ENCODE results near the gene CHRD.
"Not testable (repeated sequence)": the region's sequence is repeated elsewhere in the genome, so short reads cannot be mapped to it uniquely, and the experiment has no call there.

Gene CHRD

GRCh38 chr3:184419171-184419570 is 39.3 kb downstream of the CHRD start:
- DNase-seq (ENCODE audit: low read depth) = no peak

- DNase-seq (ENCODE audit: low read depth) = no peak
Observed at GRCh38 chr3:184423561-184423960, 43.7 kb downstream of the CHRD start.

GRCh38 chr3:184426691-184427141 is 46.9 kb downstream of the CHRD start:
- no peak for DNase-seq (ENCODE audit: low read depth)

- DNase-seq (ENCODE audit: low read depth) = no peak
Observed at GRCh38 chr3:184428561-184429175, 48.8 kb downstream of the CHRD start.

GRCh38 chr3:184429786-184430185 is 49.9 kb downstream of the CHRD start:
- DNase-seq (ENCODE audit: low read depth) = no peak

- DNase-seq (ENCODE audit: low read depth) = no peak
Observed at GRCh38 chr3:184430940-184431339, 51.1 kb downstream of the CHRD start.

- DNase-seq (ENCODE audit: low read depth) = not testable (repeated sequence)
Observed at GRCh38 chr3:184433178-184433577, 53.3 kb downstream of the CHRD start.

GRCh38 chr3:184439096-184439495 is 59.2 kb downstream of the CHRD start:
- DNase-seq (ENCODE audit: low read depth) = no peak

All from stimulated activated CD4-positive, alpha-beta T cell treated with anti-CD3 and anti-CD28 coated beads, Interleukin-2, amount 100 ng/mL, for 4 hours (primary cell).